ENCODE results near the gene LPP.
A peak's percentile ranks its signal among the peaks of the same experiment; 100 is the strongest.

The LPP gene

DNA sequence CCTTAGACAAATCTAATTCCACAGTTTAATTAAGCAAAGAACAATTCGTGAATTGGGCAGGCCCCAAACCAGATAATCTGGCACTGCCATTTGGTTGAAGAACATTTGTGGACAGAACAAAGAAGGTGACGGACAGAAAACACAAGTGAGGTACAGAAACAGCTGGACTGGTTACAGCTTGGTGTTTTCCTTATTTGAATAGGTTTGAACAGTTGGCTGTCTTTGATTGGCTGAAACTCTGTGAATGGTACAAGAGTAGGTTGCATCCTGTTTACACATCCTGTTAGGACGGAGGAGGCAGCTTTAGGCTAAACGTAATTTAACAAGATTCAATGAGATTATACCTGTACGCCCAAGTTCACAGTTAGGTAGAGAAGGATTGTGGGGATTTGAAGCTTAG is 114.4 kb downstream of the LPP start:
- H3K27me3 ChIP-seq (ENCODE audit: insufficient read depth, poor library complexity, severe bottlenecking), result no peaks in the 10 kb centered on the region
- DNase-seq (ENCODE audit: low read depth in 1 of 2, low spot score in 1 of 2), result no peak
- H3K27ac ChIP-seq (replicated peaks), result no peak overlapping the region
- H3K4me3 ChIP-seq (replicated peaks; ENCODE audit: insufficient read depth, low read length), result no peak overlapping the region
- TF ChIP-seq SPI1 (IDR thresholded peaks at IDR 0.05; ENCODE audit: borderline replicate concordance, low read depth), result no peak
- TF ChIP-seq, protein P1, sequence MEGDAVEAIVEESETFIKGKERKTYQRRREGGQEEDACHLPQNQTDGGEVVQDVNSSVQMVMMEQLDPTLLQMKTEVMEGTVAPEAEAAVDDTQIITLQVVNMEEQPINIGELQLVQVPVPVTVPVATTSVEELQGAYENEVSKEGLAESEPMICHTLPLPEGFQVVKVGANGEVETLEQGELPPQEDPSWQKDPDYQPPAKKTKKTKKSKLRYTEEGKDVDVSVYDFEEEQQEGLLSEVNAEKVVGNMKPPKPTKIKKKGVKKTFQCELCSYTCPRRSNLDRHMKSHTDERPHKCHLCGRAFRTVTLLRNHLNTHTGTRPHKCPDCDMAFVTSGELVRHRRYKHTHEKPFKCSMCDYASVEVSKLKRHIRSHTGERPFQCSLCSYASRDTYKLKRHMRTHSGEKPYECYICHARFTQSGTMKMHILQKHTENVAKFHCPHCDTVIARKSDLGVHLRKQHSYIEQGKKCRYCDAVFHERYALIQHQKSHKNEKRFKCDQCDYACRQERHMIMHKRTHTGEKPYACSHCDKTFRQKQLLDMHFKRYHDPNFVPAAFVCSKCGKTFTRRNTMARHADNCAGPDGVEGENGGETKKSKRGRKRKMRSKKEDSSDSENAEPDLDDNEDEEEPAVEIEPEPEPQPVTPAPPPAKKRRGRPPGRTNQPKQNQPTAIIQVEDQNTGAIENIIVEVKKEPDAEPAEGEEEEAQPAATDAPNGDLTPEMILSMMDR (IDR thresholded peaks at IDR 0.05; ENCODE audit: insufficient read depth, low read length), result no peak
- TF ChIP-seq, protein P2, sequence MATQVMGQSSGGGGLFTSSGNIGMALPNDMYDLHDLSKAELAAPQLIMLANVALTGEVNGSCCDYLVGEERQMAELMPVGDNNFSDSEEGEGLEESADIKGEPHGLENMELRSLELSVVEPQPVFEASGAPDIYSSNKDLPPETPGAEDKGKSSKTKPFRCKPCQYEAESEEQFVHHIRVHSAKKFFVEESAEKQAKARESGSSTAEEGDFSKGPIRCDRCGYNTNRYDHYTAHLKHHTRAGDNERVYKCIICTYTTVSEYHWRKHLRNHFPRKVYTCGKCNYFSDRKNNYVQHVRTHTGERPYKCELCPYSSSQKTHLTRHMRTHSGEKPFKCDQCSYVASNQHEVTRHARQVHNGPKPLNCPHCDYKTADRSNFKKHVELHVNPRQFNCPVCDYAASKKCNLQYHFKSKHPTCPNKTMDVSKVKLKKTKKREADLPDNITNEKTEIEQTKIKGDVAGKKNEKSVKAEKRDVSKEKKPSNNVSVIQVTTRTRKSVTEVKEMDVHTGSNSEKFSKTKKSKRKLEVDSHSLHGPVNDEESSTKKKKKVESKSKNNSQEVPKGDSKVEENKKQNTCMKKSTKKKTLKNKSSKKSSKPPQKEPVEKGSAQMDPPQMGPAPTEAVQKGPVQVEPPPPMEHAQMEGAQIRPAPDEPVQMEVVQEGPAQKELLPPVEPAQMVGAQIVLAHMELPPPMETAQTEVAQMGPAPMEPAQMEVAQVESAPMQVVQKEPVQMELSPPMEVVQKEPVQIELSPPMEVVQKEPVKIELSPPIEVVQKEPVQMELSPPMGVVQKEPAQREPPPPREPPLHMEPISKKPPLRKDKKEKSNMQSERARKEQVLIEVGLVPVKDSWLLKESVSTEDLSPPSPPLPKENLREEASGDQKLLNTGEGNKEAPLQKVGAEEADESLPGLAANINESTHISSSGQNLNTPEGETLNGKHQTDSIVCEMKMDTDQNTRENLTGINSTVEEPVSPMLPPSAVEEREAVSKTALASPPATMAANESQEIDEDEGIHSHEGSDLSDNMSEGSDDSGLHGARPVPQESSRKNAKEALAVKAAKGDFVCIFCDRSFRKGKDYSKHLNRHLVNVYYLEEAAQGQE (IDR thresholded peaks at IDR 0.05; ENCODE audit: insufficient replicate concordance, low read depth), result no peak
- TF ChIP-seq GABPA (IDR thresholded peaks at IDR 0.05; ENCODE audit: low read depth), result no peak
- no peak for TF ChIP-seq POLR2AphosphoS5 (IDR thresholded peaks at IDR 0.05; ENCODE audit: low read depth)

DNA sequence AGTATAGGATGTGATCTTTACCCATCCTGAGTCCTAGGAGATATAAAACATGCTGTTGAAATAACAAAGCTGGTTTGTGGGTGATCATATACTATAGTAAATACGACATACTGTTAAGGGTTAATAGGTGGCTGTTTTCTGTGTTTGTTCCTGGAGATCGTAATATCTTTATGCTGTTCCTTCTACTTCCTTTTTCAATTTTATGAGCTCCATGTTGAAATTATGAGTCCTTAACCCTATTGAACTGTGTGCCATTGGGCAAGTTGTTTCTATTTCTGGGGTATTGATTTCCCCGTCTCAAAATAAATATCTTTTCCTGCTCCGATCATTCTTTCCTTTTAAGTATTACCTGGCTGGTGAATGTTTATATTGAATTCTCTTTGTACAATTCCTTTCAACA is 115.1 kb downstream of the LPP start:
- H3K27me3 ChIP-seq (ENCODE audit: insufficient read depth, poor library complexity, severe bottlenecking), result no peaks in the 10 kb centered on the region
- TF ChIP-seq SPI1 (IDR thresholded peaks at IDR 0.05; ENCODE audit: borderline replicate concordance, low read depth) (no peak), GABPA (IDR thresholded peaks at IDR 0.05; ENCODE audit: low read depth) (no peak), POLR2AphosphoS5 (IDR thresholded peaks at IDR 0.05; ENCODE audit: low read depth) (no peak)
- TF ChIP-seq, protein P2 (IDR thresholded peaks at IDR 0.05; ENCODE audit: insufficient replicate concordance, low read depth), result no peak
- TF ChIP-seq, protein P1 (IDR thresholded peaks at IDR 0.05; ENCODE audit: insufficient read depth, low read length), result no peak
- no peak for DNase-seq (ENCODE audit: low read depth in 1 of 2, low spot score in 1 of 2)
- no peak overlapping the region for H3K4me3 ChIP-seq (replicated peaks; ENCODE audit: insufficient read depth, low read length)
- no peak overlapping the region for H3K27ac ChIP-seq (replicated peaks)

DNA sequence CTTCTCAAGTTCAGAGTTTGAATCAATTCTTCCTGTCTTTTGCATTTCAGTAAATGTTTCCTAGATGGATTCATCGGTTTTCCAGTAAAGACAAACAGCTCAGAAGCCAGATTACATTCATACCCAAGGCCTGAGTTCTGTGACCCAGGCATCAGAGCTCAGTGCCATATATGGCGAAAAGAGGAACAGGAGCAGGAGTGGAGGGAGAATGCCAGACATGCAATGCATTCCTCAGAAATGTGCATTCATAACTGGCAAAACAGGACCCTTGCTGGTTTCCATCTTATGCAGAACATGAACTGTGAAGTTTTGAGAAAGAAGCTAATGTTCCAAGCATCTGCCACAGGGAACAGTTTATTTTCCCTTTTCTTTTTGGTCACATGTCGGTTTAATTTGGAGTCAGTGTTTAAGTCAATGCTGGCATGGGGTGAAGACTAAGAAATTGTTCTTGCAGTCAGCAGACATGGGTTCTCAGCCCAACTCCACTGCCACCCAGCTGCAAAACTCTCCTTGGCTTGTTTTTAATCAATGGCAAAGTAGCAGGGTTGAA is 116.5 kb downstream of the LPP start:
- TF ChIP-seq SPI1 (IDR thresholded peaks at IDR 0.05; ENCODE audit: borderline replicate concordance, low read depth), result peak; percentile 98
- no peak for TF ChIP-seq POLR2AphosphoS5 (IDR thresholded peaks at IDR 0.05; ENCODE audit: low read depth)
- peak in 1 of 2 experiments; percentile 63 for DNase-seq (ENCODE audit: low read depth in 1 of 2, low spot score in 1 of 2)
- Histone ChIP-seq H3K27ac (replicated peaks) (no peak overlapping the region), H3K27me3 (ENCODE audit: insufficient read depth, poor library complexity, severe bottlenecking) (no peaks in the 10 kb centered on the region), H3K4me3 (replicated peaks; ENCODE audit: insufficient read depth, low read length) (no peak overlapping the region)

DNA sequence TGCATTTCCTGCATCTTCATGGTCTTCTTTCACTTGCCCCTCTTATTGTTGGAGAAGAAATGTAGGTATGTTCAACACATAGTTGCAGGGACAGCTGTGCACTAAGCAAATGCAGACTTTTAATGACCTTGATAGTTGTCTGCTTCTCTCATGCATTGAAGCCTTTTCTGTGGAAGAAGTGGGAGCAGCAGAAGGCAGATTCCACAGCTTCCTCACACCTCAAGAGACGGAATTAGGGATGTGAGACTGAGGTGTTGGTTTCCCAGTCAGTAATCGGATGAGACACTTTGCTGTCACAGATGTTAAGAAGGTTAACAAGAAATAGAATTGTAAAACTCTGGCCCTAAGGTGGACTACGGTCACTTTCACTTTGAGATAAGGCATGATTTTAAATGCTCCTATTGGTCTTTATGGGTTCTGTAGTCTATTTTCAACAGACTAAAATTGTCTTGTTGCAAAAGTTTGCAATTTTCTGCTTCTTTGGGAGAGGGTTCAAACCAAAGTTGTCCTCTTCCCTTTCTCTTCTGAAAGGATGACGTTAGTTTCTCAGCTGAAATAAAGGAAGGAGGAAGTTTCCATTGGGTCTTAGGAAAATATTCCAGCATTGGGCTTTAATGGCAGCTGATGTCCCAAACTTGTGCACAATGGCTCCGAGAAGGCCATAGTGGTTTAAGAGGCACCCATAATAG is 117.4 kb downstream of the LPP start:
- TF ChIP-seq POLR2AphosphoS5 (IDR thresholded peaks at IDR 0.05; ENCODE audit: low read depth) (no peak), GABPA (IDR thresholded peaks at IDR 0.05; ENCODE audit: low read depth) (no peak), SPI1 (IDR thresholded peaks at IDR 0.05; ENCODE audit: borderline replicate concordance, low read depth) (no peak)
- TF ChIP-seq, protein P1 (IDR thresholded peaks at IDR 0.05; ENCODE audit: insufficient read depth, low read length), result no peak
- TF ChIP-seq, protein P2 (IDR thresholded peaks at IDR 0.05; ENCODE audit: insufficient replicate concordance, low read depth), result no peak
- no peaks in the 10 kb centered on the region for H3K27me3 ChIP-seq (ENCODE audit: insufficient read depth, poor library complexity, severe bottlenecking)
- no peak overlapping the region for H3K27ac ChIP-seq (replicated peaks)
- DNase-seq (ENCODE audit: low read depth in 1 of 2, low spot score in 1 of 2), result no peak
- H3K4me3 ChIP-seq (replicated peaks; ENCODE audit: insufficient read depth, low read length), result no peak overlapping the region
